ENCODE results near the gene INTS13. TPM values are rescaled to one million over a fixed set of nuclear protein-coding genes. Genes with fewer than 3 reads are reported as not detected.

INTS13 gene
- total and polyA plus RNA-seq, 2 donors (not counting 3 experiments of a cell fraction or from before 2014, with no cell fraction given): 8.7 to 35.9 TPM

GRCh38 chr12:26896913-26897312 is 40.9 kb downstream of the INTS13 start:
- no peak for FAIRE-seq
- intact Hi-C loops (cut with micrococcal nuclease): no loop called here

GRCh38 chr12:26895672-26896071 is 42.1 kb downstream of the INTS13 start:
- dilution Hi-C loops (cut with MboI; ENCODE audit: extremely low pct_ligation_motif_present, low sequenced_read_pairs): no loop called here
- no peak overlapping the region for H2AFZ ChIP-seq (ENCODE audit: low read depth, low read length)

More at GRCh38 chr12:26896913-26897312, 40.9 kb downstream of the INTS13 start:
- H3K27ac ChIP-seq (ENCODE audit: insufficient read depth, low read depth, low read length): no peak overlapping the region
- H3K4me1 ChIP-seq (ENCODE audit: control insufficient read depth, extremely low read depth, insufficient read depth, low read length): no peaks in the 10 kb centered on the region
- no peak overlapping the region for H3K9ac ChIP-seq (replicated peaks; ENCODE audit: extremely low read depth, insufficient read depth, low read length)
- no peaks in the 10 kb centered on the region for H3K9me1 ChIP-seq (replicated peaks; ENCODE audit: control insufficient read depth, extremely low read depth, insufficient read depth, low read length)
- no peaks in the 10 kb centered on the region for H4K20me1 ChIP-seq (replicated peaks; ENCODE audit: control insufficient read depth, extremely low read depth, insufficient read depth, low read length)
- H3K9me3 ChIP-seq (replicated peaks; ENCODE audit: control insufficient read depth, insufficient read depth, low read length): no peaks in the 10 kb centered on the region
- POLR2A ChIA-PET: no interaction called here
- H3K79me2 ChIP-seq (ENCODE audit: control insufficient read depth, insufficient read depth, low read length): no peaks in the 10 kb centered on the region
- H3K36me3 ChIP-seq (ENCODE audit: control insufficient read depth in 2 of 2, extremely low read depth in 1 of 2, insufficient read depth in 2 of 2, low read length in 2 of 2): peaks cover 0 to 2% of the 10 kb centered on the region in 2 experiments
- dilution Hi-C loops (cut with MboI; ENCODE audit: extremely low pct_ligation_motif_present, low sequenced_read_pairs): no loop called here
- H2AFZ ChIP-seq (ENCODE audit: low read depth, low read length): no peak overlapping the region
- DNase-seq (ENCODE audit: low read depth, low spot score): no peak
- no peaks in the 10 kb centered on the region for H3K27me3 ChIP-seq (ENCODE audit: control insufficient read depth in 2 of 2, insufficient read depth in 2 of 2, low read length in 2 of 2)
- H3K4me3 ChIP-seq (replicated peaks in 1 of 3; ENCODE audit: insufficient read depth in 1 of 3, low read depth in 1 of 3, low read length in 3 of 3): no peak overlapping the region
- BruUV-seq (replicated peaks): no TSS peak
- no peak overlapping the region for H3K4me2 ChIP-seq (ENCODE audit: insufficient read depth, low read length)
- TF ChIP-seq EZH2 (IDR thresholded peaks at IDR 0.05; ENCODE audit: borderline replicate concordance, low read depth, low read length, severe bottlenecking) (no peak), GATA2 (IDR thresholded peaks at IDR 0.05; ENCODE audit: insufficient read depth, insufficient read length, low read depth, low read length) (no peak), FOS (IDR thresholded peaks at IDR 0.05; ENCODE audit: borderline replicate concordance, insufficient read depth, low read length) (peak; percentile 11)
- CTCF ChIA-PET: interaction anchor here (1.9 to 3.1 kb wide), 2 partner anchors 9 to 12 kb away, joined by 5 to 16 read pairs; no protein-coding TSS in a partner anchor

More at GRCh38 chr12:26895672-26896071, 42.1 kb downstream of the INTS13 start:
- peaks cover 0 to 2% of the 10 kb centered on the region in 2 experiments for H3K36me3 ChIP-seq (ENCODE audit: control insufficient read depth in 2 of 2, extremely low read depth in 1 of 2, insufficient read depth in 2 of 2, low read length in 2 of 2)
- no peaks in the 10 kb centered on the region for H4K20me1 ChIP-seq (replicated peaks; ENCODE audit: control insufficient read depth, extremely low read depth, insufficient read depth, low read length)
- H3K9me3 ChIP-seq (replicated peaks; ENCODE audit: control insufficient read depth, insufficient read depth, low read length): no peaks in the 10 kb centered on the region
- ChIA-PET CTCF (interaction anchor here (3.1 kb wide), 1 partner anchor 10 kb away, joined by 16 read pairs; no protein-coding TSS in a partner anchor), POLR2A (no interaction called here)
- BruUV-seq (replicated peaks): no TSS peak
- DNase-seq (ENCODE audit: low read depth, low spot score): no peak
- no peak overlapping the region for H3K9ac ChIP-seq (replicated peaks; ENCODE audit: extremely low read depth, insufficient read depth, low read length)
- FAIRE-seq: no peak
- H3K4me1 ChIP-seq (ENCODE audit: control insufficient read depth, extremely low read depth, insufficient read depth, low read length): no peaks in the 10 kb centered on the region
- no peak overlapping the region for H3K4me2 ChIP-seq (ENCODE audit: insufficient read depth, low read length)
- H3K4me3 ChIP-seq (replicated peaks in 1 of 3; ENCODE audit: insufficient read depth in 1 of 3, low read depth in 1 of 3, low read length in 3 of 3): no peak overlapping the region
- no peaks in the 10 kb centered on the region for H3K27me3 ChIP-seq (ENCODE audit: control insufficient read depth in 2 of 2, insufficient read depth in 2 of 2, low read length in 2 of 2)
- TF ChIP-seq CTCF (IDR thresholded peaks at IDR 0.05; ENCODE audit: extremely low read depth in 1 of 2, insufficient read depth in 1 of 2, low read depth in 1 of 2, low read length in 2 of 2): no peak
- no peak for TF ChIP-seq MAX (IDR thresholded peaks at IDR 0.05; ENCODE audit: insufficient read depth, insufficient read length)
- intact Hi-C loops (cut with micrococcal nuclease): no loop called here
- no peaks in the 10 kb centered on the region for H3K79me2 ChIP-seq (ENCODE audit: control insufficient read depth, insufficient read depth, low read length)
- no peak overlapping the region for H3K27ac ChIP-seq (ENCODE audit: insufficient read depth, low read depth, low read length)
- H3K9me1 ChIP-seq (replicated peaks; ENCODE audit: control insufficient read depth, extremely low read depth, insufficient read depth, low read length): no peaks in the 10 kb centered on the region

All from endothelial cell of umbilical vein (primary cell).